ENCODE measurements around the gene CCNH.

GRCh38 chr5:87401626-87402025 is 11.1 kb downstream of the CCNH start:
- TF ChIP-seq CTCF (IDR thresholded peaks at IDR 0.05) (no peak), POLR2AphosphoS5 (IDR thresholded peaks at IDR 0.05; ENCODE audit: low read depth, low read length) (no peak), REST (IDR thresholded peaks at IDR 0.05; ENCODE audit: insufficient read depth in 1 of 2, low read depth in 2 of 2, low read length in 1 of 2) (no peak), TCF7L2 (IDR thresholded peaks at IDR 0.05; ENCODE audit: low read depth, low read length) (no peak), SIN3A (IDR thresholded peaks at IDR 0.05; ENCODE audit: borderline replicate concordance, insufficient read depth, low read depth, low read length) (no peak)

Measured in Panc1 (cell line).